Ovary (tissue), 3 donors: ENCODE data around the gene CYP27B1.

ENCODE experiments used
- EP300 ChIP-seq: sonication (generic); formaldehyde crosslinking; IDR thresholded peaks from one replicate; pipeline ENCODE4 v1.6.1; 2017; ENCODE audit warnings: antibody characterized with exemption
- POLR2A ChIP-seq: fragments of 450-650 bp; IDR thresholded peaks from one replicate; pipeline ENCODE4 v1.6.1; 2017; ENCODE audit warnings: antibody characterized with exemption, mild to moderate bottlenecking, moderate library complexity
- TF ChIP-seq, protein P1 (sequence below), 3 donors: fragments of 450-650 bp in 2 of 3; fragments of 200-600 bp in 1 of 3; IDR thresholded peaks; one replicate each; pipeline versions ENCODE4 v1.5.1 to v1.8.0; 2016 to 2022; ENCODE audit warnings: antibody characterized with exemption in 3 of 3, mild to moderate bottlenecking in 1 of 3
- donor health status: DM: no; HTN: no; CAD: no.

DNA sequence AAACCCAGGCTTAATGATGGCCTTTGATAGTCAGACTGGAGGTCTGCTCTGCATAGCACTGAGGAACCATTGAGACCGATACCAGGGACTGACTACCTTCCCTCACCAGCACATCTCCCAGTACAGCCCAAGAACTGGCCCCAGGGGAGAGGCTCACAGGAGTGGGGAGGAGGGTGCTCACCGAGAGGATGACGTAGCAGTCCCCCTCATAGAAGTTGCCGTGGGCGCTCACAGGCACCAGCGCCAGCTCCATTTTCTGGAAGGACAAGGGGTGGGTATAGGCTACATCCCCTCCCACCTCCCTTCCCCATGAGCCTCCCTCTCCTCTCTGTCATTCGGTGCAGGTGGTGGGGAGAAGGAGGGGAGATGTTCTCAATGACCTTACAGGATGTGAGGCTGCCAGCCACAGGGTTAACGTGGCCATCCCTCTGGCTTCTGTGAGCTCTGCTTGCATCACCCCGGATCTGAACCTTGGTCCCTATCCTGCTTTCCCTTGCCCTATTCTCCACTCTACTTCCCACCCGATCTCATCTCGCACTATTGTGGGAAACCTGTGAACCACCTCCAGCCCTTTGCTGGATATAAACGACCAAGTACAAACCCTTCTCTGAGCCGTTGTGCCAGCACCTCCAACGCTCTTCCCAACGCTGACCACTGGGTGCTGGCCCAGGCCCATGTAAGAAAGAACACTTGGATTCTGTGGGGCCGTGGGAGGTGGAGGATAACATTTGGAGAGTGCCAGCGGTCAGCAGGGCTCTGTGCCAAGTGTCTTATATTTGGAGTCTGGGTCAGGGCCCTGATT is 47.3 kb upstream of the CYP27B1 start:
- TF ChIP-seq, protein P1, sequence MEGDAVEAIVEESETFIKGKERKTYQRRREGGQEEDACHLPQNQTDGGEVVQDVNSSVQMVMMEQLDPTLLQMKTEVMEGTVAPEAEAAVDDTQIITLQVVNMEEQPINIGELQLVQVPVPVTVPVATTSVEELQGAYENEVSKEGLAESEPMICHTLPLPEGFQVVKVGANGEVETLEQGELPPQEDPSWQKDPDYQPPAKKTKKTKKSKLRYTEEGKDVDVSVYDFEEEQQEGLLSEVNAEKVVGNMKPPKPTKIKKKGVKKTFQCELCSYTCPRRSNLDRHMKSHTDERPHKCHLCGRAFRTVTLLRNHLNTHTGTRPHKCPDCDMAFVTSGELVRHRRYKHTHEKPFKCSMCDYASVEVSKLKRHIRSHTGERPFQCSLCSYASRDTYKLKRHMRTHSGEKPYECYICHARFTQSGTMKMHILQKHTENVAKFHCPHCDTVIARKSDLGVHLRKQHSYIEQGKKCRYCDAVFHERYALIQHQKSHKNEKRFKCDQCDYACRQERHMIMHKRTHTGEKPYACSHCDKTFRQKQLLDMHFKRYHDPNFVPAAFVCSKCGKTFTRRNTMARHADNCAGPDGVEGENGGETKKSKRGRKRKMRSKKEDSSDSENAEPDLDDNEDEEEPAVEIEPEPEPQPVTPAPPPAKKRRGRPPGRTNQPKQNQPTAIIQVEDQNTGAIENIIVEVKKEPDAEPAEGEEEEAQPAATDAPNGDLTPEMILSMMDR (IDR thresholded peaks at IDR 0.05): no peak
- TF ChIP-seq POLR2A (no peak), EP300 (no peak)
